Umbilical cord (tissue), 2 donors: ENCODE results near the gene ENAH. TPM values are rescaled to one million over a fixed set of nuclear protein-coding genes. Genes with fewer than 3 reads are reported as not detected.
A peak's percentile ranks its signal among the peaks of the same experiment; 100 is the strongest.
"Not testable (repeated sequence)": the region's sequence is repeated elsewhere in the genome, so short reads cannot be mapped to it uniquely, and the experiment has no call there.

Experiments
- DNase-seq: peaks from one replicate; pipeline ENCODE4 v3.0.0-alpha.2; 2015; ENCODE audit warnings: low spot score
- total RNA-seq: library from RNA; depleted of rRNA; stranded (reverse); fragments of >200 nt; gene quantifications from one replicate; pipeline ENCODE4 v1.2.3, GENCODE V29; 2014; ENCODE audit warnings: low replicate concordance; ENCODE audit not compliant: insufficient read depth

The ENAH gene
- 279 TPM for total RNA-seq

- peak; percentile 85 for DNase-seq
These were observed at the start of gene ENAH for GRCh38 chr1:225652729-225653462. TSS of gene ENAH (minus strand) at chr1:225653123. CDS start at chr1:225652690, 433 bp downstream.

GRCh38 chr1:225700889-225701465 lies 48.1 kb upstream of the ENAH start:
- no peak for DNase-seq

- no peak for DNase-seq
These were observed 47.4 kb upstream of the ENAH start for GRCh38 chr1:225700164-225700821.

GRCh38 chr1:225699336-225699735 lies 46.4 kb upstream of the ENAH start:
- DNase-seq = no peak

GRCh38 chr1:225698194-225698593 lies 45.3 kb upstream of the ENAH start:
- not testable (repeated sequence) for DNase-seq

GRCh38 chr1:225697428-225697827 lies 44.5 kb upstream of the ENAH start:
- DNase-seq = no peak

- peak; percentile 75 for DNase-seq
These were observed 42.8 kb upstream of the ENAH start for GRCh38 chr1:225695578-225696337.

- peak; percentile 97 for DNase-seq
These were observed 41.3 kb upstream of the ENAH start for GRCh38 chr1:225694151-225694603.

- DNase-seq = not testable (repeated sequence)
These were observed 40.8 kb upstream of the ENAH start for GRCh38 chr1:225693697-225694096.

- no peak for DNase-seq
These were observed 40.3 kb upstream of the ENAH start for GRCh38 chr1:225693085-225693696.

- DNase-seq = no peak
These were observed 39.6 kb upstream of the ENAH start for GRCh38 chr1:225692517-225692879.

GRCh38 chr1:225691861-225692516 lies 39.1 kb upstream of the ENAH start:
- DNase-seq = no peak

GRCh38 chr1:225691377-225691776 lies 38.5 kb upstream of the ENAH start:
- no peak for DNase-seq

GRCh38 chr1:225689882-225690459 lies 37.0 kb upstream of the ENAH start:
- DNase-seq = no peak

- no peak for DNase-seq
These were observed 35.4 kb upstream of the ENAH start for GRCh38 chr1:225688345-225688744.

- DNase-seq = no peak
These were observed 32.7 kb upstream of the ENAH start for GRCh38 chr1:225685476-225686176.

GRCh38 chr1:225684741-225685140 lies 31.8 kb upstream of the ENAH start:
- no peak for DNase-seq

- no peak for DNase-seq
These were observed 28.3 kb upstream of the ENAH start for GRCh38 chr1:225681231-225681630.

- DNase-seq = no peak
These were observed 25.6 kb upstream of the ENAH start for GRCh38 chr1:225678545-225678944.
